HG02571 (cell line): ENCODE data around the gene NAPG.
A peak's percentile ranks its signal among the peaks of the same experiment; 100 is the strongest.
"Not testable (repeated sequence)": the region's sequence is repeated elsewhere in the genome, so short reads cannot be mapped to it uniquely, and the experiment has no call there.

Experiments used
- ATAC-seq: cut with Tn5 transposase; IDR thresholded peaks from one replicate; pipeline ENCODE4 v1.9.1; 2021; ENCODE audit warnings: mild to moderate bottlenecking, moderate library complexity; ENCODE audit not compliant: unreplicated experiment

The NAPG gene

GRCh38 chr18:10511236-10511635 lies 14.6 kb upstream of the NAPG start:
- ATAC-seq: no peak

GRCh38 chr18:10514082-10514481 lies 11.7 kb upstream of the NAPG start:
- no peak for ATAC-seq

DNA sequence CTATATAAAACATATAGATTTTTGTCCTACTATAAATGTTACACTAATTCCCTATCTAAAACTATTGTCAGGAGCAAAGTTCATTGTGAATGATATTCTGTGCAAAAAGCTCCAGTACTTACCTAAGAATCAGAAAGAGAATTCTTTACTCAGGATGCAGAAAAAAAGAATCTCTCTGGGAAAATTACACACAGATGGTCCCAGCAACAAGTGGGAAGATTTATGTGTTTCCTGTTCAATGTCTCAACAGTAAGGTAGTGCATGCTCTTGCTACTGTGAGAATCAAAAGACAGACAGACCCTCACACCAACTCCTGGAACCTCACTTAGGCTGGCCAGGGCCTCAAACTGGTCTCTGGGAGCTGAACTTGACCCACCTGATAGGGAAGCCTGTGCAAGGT lies 11.2 kb upstream of the NAPG start:
- ATAC-seq: no peak

DNA sequence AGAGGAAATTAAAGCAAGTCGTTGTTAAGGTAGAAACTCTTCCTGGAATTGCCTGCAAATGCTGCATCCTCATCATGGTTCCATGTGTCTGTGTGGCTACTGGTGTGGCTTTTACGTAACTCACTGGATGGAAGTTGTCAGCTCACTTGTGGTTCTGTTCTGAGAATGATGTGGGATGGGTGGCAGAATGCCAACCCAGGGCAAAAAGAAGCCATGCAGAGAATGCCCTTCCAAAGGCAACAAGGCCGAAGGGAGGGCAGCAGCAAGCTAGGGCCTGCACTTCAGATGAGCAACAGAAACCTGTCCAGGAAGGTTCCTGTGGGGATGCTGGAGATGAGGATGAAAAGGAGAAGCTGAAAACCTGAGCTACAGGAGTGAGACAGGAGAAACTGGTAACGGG lies 10.4 kb upstream of the NAPG start:
- ATAC-seq: no peak

DNA sequence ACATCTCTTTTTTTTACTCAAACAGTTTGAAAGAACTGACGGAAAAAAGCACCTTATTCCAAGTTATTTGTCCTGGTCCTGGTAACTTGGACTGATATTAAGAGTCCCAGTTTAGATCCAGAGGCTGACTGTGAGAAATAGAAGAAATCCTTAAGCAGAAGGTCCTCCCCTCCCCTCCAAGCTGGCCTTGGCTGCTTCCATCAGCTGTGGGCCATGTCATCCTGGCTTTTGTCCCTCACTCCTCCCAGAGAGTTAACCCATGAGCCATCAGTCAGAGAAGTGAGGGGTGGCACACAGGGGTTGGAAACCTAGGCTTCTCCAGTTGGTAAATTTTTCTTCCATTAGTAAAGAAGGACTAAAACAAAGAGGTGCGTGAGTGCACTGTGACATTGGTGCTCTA lies 9.7 kb upstream of the NAPG start:
- no peak for ATAC-seq

DNA sequence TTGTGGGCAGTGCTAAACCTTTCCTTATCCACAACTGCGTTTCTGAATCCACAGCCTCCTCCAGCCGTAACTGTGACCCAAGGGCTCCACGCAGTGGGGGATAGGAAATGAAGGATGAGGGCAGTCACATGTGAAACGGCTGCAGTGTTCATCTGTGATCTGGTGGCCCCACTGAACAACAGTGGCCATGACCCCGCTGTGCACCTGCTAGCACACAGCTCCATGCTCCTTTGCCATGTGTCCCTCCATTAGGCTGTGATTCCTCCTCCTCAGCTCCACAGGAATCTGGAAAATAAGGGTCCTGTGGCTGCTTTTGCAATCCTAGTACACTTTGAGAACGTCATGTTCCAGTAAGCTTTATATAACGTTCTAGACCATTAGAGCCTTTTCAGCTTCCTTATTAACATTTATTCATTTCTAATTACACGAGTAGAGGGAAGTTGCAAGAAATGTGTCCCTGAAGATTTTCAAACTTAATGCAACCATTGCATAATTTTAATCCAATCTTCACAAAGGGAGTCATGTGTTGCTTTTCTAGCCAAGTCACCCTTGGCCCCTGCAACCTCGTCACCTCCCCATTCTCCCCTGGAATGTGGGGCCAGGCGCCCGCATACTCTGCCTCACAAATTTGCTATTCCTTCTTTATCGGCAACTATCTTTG lies 7.1 kb upstream of the NAPG start:
- no peak for ATAC-seq

DNA sequence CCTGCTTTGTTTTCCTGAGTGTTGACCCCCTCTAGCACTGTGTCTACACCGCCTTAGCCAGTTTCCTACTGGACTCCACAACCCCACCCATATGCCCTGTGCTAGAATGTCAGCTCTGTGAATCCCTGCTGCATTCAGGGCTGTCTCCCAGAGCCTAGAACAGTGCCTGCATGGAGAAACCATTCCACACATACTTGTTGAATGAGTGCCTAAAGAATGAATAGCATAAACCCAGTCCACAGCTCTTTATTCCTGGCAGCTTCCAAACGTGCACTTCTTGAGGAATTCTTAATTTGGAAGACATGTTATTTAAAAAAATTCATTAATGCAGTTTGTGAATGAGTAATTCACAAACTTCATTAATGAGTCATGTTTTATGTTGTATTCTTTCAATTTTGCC lies 6.5 kb upstream of the NAPG start:
- ATAC-seq: no peak

- ATAC-seq: peak; percentile 72
These were observed 5.6 kb upstream of the NAPG start for GRCh38 chr18:10519999-10520935.

DNA sequence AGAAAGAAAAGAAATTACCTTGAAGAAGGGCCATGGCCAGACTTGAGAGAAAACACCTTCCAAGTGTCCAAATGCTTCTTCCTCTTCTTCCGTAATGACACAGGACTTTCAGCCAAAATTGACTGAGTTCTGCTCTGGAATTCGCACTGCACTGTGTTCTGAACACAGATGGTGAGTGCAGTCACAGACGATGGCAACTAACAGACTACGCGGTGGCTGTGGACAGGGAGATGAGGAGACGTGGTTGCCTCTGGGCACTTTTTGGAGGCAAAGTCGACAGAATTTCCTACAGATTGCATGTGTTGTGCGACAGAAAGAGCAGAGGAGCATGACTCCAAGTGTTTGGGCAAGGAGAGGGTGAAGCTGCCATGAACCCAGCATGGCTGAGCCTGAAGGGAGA lies 4.3 kb upstream of the NAPG start:
- ATAC-seq: no peak

DNA sequence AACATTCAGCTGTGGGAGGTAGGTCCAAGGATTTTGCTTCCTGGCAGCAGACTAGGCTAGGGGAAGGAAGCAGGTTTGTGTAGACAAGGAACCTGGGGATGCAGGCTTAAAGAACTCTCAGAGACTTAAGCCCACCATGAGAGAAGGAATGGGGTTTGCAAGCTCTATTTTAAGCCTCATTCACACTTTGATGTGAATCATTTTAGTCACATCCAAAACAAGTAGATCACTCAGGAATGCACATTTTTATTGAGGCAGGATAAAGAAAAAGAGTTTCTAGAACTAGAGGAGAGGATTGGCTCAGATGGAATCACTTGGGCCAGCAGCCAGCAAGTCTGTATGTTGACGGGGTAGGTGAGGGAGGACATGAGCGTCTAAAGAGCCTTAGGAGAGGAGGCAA lies 3.3 kb upstream of the NAPG start:
- ATAC-seq: no peak

GRCh38 chr18:10523544-10523943 lies 2.3 kb upstream of the NAPG start:
- no peak for ATAC-seq

DNA sequence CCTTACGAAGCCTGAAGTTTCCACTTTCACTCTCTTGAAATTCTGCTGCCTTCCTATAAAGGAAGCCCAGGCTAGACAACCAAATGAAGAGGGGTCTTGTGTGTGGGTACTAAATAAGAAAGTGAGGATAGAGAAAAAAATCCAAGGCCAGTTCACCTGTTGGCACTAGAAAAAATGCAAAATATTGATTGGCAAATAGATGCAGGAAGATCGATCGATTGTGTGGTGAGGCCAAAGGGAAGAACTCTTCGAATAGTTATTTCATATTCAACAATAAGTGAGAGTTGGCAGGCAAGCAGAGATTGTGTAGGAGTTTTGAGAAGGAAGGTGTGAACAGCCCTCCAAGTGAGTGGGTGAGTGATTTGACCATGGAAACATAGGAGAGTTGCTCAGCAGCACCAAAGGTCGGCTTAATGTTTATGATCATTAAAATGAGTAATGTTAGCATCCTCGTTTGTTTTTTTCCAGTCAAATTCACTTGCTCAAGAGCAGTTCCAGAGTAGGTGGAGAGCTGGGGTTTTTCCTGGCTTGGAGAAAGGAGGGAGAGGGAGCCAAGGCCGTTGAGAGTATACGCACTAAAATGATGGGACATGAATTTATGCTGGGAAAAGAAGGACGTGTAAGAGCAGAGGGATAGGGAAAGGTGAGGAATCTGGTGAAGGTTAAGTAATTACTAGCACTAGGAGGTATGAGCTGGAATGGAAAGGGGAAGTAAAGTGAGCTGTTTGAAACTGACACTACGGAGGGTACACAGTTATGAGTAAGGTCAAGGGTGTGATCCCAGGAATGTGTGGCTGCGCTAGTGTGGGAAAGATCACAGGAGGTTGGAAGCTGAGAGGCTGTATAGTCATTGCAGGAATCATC lies 1.1 kb upstream of the NAPG start:
- ATAC-seq: no peak

DNA sequence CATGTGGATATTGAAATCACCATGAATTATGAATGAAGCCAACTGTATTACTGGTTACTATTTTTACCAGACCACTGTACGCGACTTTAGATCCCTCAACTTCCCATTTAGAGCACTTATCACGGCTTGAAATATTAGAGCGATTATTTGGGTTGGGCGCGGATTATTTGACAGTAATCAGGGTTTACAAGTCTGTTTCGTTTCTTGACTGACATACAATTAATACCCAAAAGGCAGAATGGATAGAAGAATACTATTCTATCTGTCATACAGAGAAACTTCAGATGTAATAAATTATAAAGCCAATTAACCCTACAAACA lies 496 bp upstream of the NAPG start:
- ATAC-seq: no peak

DNA sequence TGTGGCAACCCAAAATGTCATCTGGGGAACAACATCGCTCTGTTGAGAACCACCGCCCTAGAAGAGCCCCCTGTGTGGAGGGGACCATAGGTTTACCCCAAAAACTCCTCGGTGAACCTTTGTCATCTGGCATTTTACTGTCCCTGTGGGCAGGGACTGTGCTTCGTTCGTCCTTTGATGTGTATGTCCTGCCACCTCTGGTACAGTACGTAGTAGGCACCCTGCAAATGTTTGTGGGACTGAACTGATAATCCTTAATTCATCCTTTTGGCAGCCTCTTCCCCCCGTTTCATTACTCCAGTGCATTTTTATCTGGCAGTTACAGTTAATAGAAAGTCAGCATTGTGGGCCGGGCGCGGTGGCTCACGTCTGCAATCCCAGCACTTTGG lies 728 bp downstream of the NAPG start:
- peak; percentile 2 for ATAC-seq

GRCh38 chr18:10528439-10528838 lies 2.6 kb downstream of the NAPG start:
- no peak for ATAC-seq

DNA sequence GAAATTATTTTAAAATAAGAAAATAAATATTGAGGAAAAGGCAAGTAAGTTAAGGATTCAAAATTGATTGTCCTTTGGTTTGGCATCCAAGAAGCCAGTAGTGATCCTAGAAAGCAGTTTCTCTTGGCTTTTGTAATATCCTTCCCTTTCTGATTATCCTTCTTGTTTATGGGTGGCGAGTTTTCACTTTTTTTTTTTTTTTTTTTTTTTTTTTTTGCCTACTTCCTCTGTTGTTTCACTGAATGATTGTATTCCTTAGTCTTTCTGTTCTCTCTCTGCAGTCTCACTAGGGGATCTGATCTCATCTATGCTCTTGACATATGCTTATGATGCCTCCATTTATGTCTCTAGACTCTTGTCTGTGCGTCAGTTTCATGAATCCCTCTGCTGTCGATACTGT lies 4.2 kb downstream of the NAPG start:
- ATAC-seq: no peak

GRCh38 chr18:10530852-10531251 lies 5.0 kb downstream of the NAPG start:
- no peak for ATAC-seq

- ATAC-seq: no peak
These were observed 7.3 kb downstream of the NAPG start for GRCh38 chr18:10533111-10533510.

GRCh38 chr18:10536280-10536679 lies 10.5 kb downstream of the NAPG start:
- ATAC-seq: no peak

- ATAC-seq: no peak
These were observed 11.9 kb downstream of the NAPG start for GRCh38 chr18:10537765-10538164.

DNA sequence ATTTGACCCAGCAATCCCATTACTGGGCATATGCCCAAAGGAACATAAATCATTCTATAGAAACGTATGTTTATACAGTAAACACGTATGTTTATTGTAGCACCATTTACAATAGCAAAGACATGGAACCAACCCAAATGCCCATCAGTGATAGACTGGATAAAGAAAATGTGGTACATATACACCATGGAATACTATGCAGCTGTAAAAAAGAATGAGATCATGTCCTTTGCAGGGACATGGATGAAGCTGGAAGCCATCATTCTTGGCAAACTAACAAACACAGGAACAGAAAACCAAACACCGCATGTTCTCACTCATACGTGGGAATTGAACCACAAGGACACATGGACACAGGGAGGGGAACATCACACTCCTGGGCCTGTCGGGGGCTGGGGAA lies 13.3 kb downstream of the NAPG start:
- not testable (repeated sequence) for ATAC-seq

GRCh38 chr18:10543277-10543676 lies 17.4 kb downstream of the NAPG start:
- no peak for ATAC-seq
